Measurements from ENCODE around the gene PCK2. TPM values are rescaled to one million over a fixed set of nuclear protein-coding genes. Genes with fewer than 3 reads are reported as not detected.

Gene PCK2
- total and polyA plus RNA-seq, 2 of the 13 experiments (the other 11 are each of a cell fraction or from before 2014, with no cell fraction given): 129 to 272 TPM

DNA sequence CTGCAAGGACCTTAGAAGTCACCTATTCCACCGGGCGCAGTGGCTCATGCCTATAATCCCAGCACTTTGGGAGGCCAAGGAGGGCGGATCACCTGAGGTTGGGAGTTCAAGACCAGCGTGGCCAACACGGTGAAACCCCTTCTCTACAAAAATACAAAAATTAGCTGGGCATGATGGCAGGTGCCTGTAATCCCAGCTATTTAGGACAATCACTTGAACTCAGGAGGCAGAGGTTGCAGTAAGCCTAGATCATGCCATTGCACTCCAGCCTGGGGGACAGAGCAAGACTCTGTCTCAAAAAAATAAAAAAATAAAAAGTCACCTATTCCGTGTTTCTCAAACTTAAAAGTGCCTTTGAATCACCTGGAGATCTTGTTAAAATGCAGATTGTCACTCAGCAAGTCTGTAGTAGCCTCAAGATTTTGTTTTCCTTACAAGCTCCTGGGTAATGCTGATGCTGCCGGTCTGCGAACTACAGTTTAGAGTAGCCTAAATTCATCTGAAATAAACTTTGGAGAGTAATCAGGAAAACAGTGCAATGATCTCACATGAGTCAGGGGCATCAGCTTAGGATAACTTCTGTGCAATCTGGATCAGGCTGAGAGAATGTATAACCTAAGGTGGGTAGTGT, 11.6 kb downstream of the PCK2 start (continued):
- TF ChIP-seq TOPORS (CRISPR knock-in tag; IDR thresholded peaks at IDR 0.05) (peak; percentile 71; the same call in 1 of the 2 replicates), BORCS8-MEF2B (CRISPR knock-in tag; IDR thresholded peaks at IDR 0.05) (peak; percentile 17; the same call in 1 of the 2 replicates), ZC3H4 (CRISPR knock-in tag; IDR thresholded peaks at IDR 0.05; ENCODE audit: borderline replicate concordance) (peak; percentile 85), ZNF790 (CRISPR knock-in tag; IDR thresholded peaks at IDR 0.05; ENCODE audit: borderline replicate concordance) (0 out of 2 replicates have a peak, but pooled peaks have one; percentile 34), PPARG (CRISPR knock-in tag; conservative IDR thresholded peaks at IDR 0.05) (0 out of 2 replicates have a peak, but pooled peaks have one; percentile 5), SSRP1 (CRISPR knock-in tag; IDR thresholded peaks at IDR 0.05) (peak; percentile 25; the same call in 1 of the 2 replicates), ZNF605 (CRISPR knock-in tag; IDR thresholded peaks at IDR 0.05) (peak; percentile 16; the same call in 1 of the 2 replicates), TARDBP (CRISPR knock-in tag; IDR thresholded peaks at IDR 0.05) (peak; percentile 68; the same call in 1 of the 2 replicates), ZNF446 (CRISPR knock-in tag; IDR thresholded peaks at IDR 0.05) (0 out of 2 replicates have a peak, but pooled peaks have one; percentile 34), POLR2G (IDR thresholded peaks at IDR 0.05; ENCODE audit: low read depth, low read length) (peak; percentile 28), GLI4 (CRISPR knock-in tag; IDR thresholded peaks at IDR 0.05; ENCODE audit: borderline replicate concordance) (0 out of 2 replicates have a peak, but pooled peaks have one; percentile 11), ZNF879 (CRISPR knock-in tag; IDR thresholded peaks at IDR 0.05) (0 out of 2 replicates have a peak, but pooled peaks have one; percentile 32)
- TF ChIP-seq, protein P1, sequence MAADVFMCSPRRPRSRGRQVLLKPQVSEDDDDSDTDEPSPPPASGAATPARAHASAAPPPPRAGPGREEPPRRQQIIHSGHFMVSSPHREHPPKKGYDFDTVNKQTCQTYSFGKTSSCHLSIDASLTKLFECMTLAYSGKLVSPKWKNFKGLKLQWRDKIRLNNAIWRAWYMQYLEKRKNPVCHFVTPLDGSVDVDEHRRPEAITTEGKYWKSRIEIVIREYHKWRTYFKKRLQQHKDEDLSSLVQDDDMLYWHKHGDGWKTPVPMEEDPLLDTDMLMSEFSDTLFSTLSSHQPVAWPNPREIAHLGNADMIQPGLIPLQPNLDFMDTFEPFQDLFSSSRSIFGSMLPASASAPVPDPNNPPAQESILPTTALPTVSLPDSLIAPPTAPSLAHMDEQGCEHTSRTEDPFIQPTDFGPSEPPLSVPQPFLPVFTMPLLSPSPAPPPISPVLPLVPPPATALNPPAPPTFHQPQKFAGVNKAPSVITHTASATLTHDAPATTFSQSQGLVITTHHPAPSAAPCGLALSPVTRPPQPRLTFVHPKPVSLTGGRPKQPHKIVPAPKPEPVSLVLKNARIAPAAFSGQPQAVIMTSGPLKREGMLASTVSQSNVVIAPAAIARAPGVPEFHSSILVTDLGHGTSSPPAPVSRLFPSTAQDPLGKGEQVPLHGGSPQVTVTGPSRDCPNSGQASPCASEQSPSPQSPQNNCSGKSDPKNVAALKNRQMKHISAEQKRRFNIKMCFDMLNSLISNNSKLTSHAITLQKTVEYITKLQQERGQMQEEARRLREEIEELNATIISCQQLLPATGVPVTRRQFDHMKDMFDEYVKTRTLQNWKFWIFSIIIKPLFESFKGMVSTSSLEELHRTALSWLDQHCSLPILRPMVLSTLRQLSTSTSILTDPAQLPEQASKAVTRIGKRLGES (CRISPR knock-in tag; IDR thresholded peaks at IDR 0.05; ENCODE audit: borderline replicate concordance): 0 out of 2 replicates have a peak, but pooled peaks have one; percentile 31
- TF ChIP-seq, protein P2, sequence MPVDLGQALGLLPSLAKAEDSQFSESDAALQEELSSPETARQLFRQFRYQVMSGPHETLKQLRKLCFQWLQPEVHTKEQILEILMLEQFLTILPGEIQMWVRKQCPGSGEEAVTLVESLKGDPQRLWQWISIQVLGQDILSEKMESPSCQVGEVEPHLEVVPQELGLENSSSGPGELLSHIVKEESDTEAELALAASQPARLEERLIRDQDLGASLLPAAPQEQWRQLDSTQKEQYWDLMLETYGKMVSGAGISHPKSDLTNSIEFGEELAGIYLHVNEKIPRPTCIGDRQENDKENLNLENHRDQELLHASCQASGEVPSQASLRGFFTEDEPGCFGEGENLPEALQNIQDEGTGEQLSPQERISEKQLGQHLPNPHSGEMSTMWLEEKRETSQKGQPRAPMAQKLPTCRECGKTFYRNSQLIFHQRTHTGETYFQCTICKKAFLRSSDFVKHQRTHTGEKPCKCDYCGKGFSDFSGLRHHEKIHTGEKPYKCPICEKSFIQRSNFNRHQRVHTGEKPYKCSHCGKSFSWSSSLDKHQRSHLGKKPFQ (CRISPR knock-in tag; IDR thresholded peaks at IDR 0.05; ENCODE audit: insufficient replicate concordance): peak; percentile 0
- TF ChIP-seq, protein P3, sequence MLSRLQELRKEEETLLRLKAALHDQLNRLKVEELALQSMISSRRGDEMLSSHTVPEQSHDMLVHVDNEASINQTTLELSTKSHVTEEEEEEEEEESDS (CRISPR knock-in tag; IDR thresholded peaks at IDR 0.05; ENCODE audit: borderline replicate concordance): 0 out of 2 replicates have a peak, but pooled peaks have one; percentile 78
- TF ChIP-seq, protein P4, sequence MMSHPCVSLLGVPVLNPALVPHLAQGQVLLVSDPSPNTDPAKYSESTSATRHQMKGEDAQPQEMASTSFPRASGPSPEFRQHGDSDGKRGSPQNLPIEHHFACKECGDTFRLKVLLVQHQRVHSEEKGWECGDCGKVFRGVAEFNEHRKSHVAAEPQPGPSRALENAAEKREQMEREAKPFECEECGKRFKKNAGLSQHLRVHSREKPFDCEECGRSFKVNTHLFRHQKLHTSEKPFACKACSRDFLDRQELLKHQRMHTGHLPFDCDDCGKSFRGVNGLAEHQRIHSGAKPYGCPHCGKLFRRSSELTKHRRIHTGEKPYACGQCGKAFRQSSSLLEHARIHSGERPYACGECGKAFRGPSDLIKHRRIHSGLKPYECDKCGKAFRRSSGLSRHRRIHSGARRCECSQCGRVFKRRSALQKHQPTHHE (CRISPR knock-in tag; IDR thresholded peaks at IDR 0.05; ENCODE audit: borderline replicate concordance): 0 out of 2 replicates have a peak, but pooled peaks have one; percentile 17
- TF ChIP-seq, protein P5, sequence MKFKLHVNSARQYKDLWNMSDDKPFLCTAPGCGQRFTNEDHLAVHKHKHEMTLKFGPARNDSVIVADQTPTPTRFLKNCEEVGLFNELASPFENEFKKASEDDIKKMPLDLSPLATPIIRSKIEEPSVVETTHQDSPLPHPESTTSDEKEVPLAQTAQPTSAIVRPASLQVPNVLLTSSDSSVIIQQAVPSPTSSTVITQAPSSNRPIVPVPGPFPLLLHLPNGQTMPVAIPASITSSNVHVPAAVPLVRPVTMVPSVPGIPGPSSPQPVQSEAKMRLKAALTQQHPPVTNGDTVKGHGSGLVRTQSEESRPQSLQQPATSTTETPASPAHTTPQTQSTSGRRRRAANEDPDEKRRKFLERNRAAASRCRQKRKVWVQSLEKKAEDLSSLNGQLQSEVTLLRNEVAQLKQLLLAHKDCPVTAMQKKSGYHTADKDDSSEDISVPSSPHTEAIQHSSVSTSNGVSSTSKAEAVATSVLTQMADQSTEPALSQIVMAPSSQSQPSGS (CRISPR knock-in tag; IDR thresholded peaks at IDR 0.05): 0 out of 2 replicates have a peak, but pooled peaks have one; percentile 7
- TF ChIP-seq, protein P6, sequence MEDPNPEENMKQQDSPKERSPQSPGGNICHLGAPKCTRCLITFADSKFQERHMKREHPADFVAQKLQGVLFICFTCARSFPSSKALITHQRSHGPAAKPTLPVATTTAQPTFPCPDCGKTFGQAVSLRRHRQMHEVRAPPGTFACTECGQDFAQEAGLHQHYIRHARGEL (CRISPR knock-in tag; IDR thresholded peaks at IDR 0.05): 0 out of 2 replicates have a peak, but pooled peaks have one; percentile 7
- TF ChIP-seq, protein P7, sequence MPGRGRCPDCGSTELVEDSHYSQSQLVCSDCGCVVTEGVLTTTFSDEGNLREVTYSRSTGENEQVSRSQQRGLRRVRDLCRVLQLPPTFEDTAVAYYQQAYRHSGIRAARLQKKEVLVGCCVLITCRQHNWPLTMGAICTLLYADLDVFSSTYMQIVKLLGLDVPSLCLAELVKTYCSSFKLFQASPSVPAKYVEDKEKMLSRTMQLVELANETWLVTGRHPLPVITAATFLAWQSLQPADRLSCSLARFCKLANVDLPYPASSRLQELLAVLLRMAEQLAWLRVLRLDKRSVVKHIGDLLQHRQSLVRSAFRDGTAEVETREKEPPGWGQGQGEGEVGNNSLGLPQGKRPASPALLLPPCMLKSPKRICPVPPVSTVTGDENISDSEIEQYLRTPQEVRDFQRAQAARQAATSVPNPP (CRISPR knock-in tag; IDR thresholded peaks at IDR 0.05): 0 out of 2 replicates have a peak, but pooled peaks have one; percentile 49
